Heart left ventricle (tissue), 13 donors: ENCODE data around the gene CSF1R.

Source experiments
- POLR2A ChIP-seq, 2 donors: fragments of 450-650 bp; IDR thresholded peaks; one replicate each; pipeline ENCODE4 v1.6.1; 2017; ENCODE audit warnings: antibody characterized with exemption in 2 of 2, mild to moderate bottlenecking in 2 of 2, moderate library complexity in 2 of 2
- TF ChIP-seq, protein P1 (sequence below), 12 donors: fragments of 200-600 bp; sonication (generic) in 4 of 12; IDR thresholded peaks; one replicate each; pipeline versions ENCODE4 v1.5.0 to v1.8.0; 2018 to 2022; ENCODE audit warnings: antibody characterized with exemption in 12 of 12, mild to moderate bottlenecking in 5 of 12
- donor health status: ischemic (EF 13 %, LVEDD 7.1; RV severe dilation, severe dysfunction).
- donor health status: DM: no; HTN: yes; CAD: no.
- donor health status: DM: no; HTN: no; CAD: no.
- donor health status: ischemic (EF 25% LVEDD 6.9; RV normal size, moderate dysfunction).
- donor health status: ischemic (EF 25% LVEDD 5.7; RV mildly dilated, moderate dysfunction).
- donor health status: ischemic (EF 35%, LVEDD 5.7; RV mildly dilated, moderate dysfunction).
- donor health status: nonischemic (EF 11% LVEDD 7.7; RV severe dilation, severe dysfunction).
- donor health status: DM: yes; HTN: yes; CAD: no.
- donor health status: PGD.
- donor health status: ischemic (EF 29% LVEDD 5.4; RV normal size, mild dysfunction).
- donor health status: nonischemic (EF 23%, LVEDD 6.1; RV moderate dilation, normal function).

- TF ChIP-seq, protein P1, sequence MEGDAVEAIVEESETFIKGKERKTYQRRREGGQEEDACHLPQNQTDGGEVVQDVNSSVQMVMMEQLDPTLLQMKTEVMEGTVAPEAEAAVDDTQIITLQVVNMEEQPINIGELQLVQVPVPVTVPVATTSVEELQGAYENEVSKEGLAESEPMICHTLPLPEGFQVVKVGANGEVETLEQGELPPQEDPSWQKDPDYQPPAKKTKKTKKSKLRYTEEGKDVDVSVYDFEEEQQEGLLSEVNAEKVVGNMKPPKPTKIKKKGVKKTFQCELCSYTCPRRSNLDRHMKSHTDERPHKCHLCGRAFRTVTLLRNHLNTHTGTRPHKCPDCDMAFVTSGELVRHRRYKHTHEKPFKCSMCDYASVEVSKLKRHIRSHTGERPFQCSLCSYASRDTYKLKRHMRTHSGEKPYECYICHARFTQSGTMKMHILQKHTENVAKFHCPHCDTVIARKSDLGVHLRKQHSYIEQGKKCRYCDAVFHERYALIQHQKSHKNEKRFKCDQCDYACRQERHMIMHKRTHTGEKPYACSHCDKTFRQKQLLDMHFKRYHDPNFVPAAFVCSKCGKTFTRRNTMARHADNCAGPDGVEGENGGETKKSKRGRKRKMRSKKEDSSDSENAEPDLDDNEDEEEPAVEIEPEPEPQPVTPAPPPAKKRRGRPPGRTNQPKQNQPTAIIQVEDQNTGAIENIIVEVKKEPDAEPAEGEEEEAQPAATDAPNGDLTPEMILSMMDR (IDR thresholded peaks at IDR 0.05): no peak
- TF ChIP-seq POLR2A (IDR thresholded peaks at IDR 0.05): no peak
Measured at GRCh38 chr5:150052226-150052955, 34.0 kb downstream of the CSF1R start.
